ENCODE data around the gene INPP5A.

INPP5A gene

DNA sequence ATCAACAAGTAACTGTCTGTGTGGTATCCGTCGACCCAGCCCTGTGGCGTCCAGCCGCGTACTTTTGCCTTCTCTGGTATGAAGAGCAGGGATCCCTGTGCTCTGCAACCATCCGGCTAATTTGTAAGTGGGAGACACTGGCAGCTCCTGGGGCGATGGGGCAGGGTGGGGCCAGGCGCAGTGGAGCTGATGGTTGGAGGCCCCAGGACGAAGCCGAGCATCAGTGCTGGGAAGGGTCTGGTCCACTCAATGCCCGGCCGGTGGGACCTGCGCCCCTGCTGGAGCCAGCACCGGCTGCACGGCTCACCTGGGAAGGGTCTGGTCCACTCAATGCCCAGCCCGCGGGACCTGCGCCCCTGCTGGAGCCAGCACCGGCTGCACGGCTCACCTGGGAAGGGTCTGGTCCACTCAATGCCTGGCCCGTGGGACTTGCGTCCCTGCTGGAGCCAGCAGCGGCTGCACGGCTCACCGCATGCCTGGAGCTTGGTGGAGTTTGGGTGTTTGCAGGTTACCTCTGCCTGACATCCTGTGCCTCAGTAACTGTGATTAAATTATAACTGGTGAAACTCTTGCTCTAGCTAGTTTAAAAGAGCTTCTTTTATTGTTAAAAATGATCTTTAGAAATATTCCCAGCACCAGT lies 152.3 kb downstream of the INPP5A start:
- no peak for DNase-seq (ENCODE audit: low read depth, low spot score)

- no peak for DNase-seq (ENCODE audit: low read depth, low spot score)
Measured at GRCh38 chr10:132690401-132690800, 152.8 kb downstream of the INPP5A start.

- no peak for DNase-seq (ENCODE audit: low read depth, low spot score)
Measured at GRCh38 chr10:132690821-132691610, 153.4 kb downstream of the INPP5A start.

GRCh38 chr10:132691711-132692153 lies 154.1 kb downstream of the INPP5A start:
- no peak for DNase-seq (ENCODE audit: low read depth, low spot score)

GRCh38 chr10:132692311-132692710 lies 154.7 kb downstream of the INPP5A start:
- DNase-seq (ENCODE audit: low read depth, low spot score), result no peak

DNA sequence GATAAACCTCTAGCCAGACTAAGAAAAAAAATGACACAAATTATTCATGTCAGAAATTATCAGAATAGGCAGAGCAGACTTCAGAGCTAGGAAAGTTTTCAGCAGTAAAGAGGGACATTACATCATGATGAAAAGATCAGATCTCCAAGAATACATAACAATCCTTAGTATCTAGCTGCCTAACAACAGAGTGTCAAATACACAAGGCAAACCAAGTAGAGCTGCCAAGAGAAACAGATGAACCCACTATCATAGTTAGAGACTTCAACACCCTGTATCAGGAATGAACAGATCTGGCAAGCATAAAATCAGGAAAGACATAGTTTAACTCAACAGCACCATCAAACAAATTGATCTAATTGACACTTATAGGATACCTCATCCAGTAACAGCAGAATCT lies 156.1 kb downstream of the INPP5A start:
- DNase-seq (ENCODE audit: low read depth, low spot score), result no peak

DNA sequence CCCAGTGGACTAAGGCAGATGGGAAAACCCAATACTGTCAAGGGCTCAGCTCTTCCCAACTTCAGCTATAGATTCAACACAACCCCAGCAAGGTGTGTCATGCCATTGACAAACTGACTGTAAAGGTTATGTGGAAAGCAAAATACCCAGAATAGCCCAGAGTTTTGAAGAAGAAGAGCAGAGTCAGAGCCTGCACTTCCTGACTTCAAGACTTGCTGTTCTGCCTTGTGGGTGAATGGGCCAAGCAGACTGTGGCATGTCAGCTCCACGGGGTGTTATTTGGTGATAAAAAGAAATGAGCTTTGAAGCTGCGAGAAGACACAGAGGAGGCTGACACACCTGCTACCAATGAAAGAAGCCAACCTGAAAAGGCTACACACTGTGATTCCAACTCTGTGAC lies 158.6 kb downstream of the INPP5A start:
- DNase-seq (ENCODE audit: low read depth, low spot score), result no peak

GRCh38 chr10:132696728-132697577 lies 159.4 kb downstream of the INPP5A start:
- no peak for DNase-seq (ENCODE audit: low read depth, low spot score)

DNA sequence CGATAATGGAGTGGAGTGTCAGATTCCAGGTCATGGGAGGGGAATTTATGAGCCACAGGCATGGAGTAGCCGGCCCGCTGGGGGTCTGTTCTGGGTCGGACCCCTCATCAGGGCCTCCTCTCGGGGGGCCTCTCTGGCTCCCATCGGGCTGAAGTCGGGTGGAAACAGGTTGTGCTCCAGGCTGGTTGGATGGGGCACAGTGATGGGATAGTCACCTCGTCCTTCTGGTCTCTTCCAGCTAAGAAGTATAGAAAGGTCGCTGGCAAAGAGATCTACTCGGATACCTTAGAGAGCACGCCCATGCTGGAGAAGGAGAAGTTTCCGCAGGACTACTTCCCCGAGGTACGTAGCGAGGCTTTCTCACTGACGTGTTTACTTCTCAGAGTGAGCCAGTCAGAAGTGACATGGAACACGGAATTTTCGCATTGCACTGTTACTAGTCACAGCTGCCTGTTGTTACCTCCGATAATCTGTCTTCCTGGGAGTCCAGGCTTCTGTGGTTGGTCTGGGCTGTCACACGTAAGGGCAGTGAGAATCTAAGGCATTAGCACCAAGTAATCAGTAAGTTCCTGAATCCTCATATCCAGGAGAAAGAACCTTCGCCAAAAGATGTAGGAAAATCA lies 160.1 kb downstream of the INPP5A start:
- DNase-seq (ENCODE audit: low read depth, low spot score), result peak; percentile 57

DNA sequence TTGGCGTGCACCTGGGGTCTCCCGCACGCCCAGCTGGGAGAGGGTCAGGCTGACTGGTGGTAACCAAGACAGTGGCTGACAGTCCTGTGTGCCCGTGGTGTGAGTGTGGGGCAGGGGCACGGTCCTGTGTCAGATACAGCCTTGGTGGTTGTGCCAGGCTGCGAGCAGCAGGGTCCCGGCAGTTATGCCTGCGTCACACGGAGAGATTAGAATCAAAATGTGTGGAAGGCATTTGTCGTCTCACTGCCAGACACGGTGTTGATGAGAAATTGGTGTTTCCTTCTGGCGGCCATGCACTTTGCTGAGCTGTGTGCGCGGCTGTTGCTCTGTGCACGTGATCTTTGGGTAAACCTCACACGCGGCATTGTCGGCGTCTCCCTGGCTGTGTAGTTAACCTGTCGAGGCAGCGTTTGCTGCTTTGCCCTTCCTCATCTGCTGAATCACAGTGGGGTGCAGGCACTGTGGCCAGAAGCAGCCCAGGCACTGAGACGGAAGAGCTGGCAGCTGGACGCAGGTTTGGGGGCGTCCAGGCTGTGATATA lies 160.7 kb downstream of the INPP5A start:
- DNase-seq (ENCODE audit: low read depth, low spot score), result no peak

GRCh38 chr10:132698761-132699391 lies 161.3 kb downstream of the INPP5A start:
- no peak for DNase-seq (ENCODE audit: low read depth, low spot score)

- no peak for DNase-seq (ENCODE audit: low read depth, low spot score)
Measured at GRCh38 chr10:132699411-132700155, 162.0 kb downstream of the INPP5A start.

DNA sequence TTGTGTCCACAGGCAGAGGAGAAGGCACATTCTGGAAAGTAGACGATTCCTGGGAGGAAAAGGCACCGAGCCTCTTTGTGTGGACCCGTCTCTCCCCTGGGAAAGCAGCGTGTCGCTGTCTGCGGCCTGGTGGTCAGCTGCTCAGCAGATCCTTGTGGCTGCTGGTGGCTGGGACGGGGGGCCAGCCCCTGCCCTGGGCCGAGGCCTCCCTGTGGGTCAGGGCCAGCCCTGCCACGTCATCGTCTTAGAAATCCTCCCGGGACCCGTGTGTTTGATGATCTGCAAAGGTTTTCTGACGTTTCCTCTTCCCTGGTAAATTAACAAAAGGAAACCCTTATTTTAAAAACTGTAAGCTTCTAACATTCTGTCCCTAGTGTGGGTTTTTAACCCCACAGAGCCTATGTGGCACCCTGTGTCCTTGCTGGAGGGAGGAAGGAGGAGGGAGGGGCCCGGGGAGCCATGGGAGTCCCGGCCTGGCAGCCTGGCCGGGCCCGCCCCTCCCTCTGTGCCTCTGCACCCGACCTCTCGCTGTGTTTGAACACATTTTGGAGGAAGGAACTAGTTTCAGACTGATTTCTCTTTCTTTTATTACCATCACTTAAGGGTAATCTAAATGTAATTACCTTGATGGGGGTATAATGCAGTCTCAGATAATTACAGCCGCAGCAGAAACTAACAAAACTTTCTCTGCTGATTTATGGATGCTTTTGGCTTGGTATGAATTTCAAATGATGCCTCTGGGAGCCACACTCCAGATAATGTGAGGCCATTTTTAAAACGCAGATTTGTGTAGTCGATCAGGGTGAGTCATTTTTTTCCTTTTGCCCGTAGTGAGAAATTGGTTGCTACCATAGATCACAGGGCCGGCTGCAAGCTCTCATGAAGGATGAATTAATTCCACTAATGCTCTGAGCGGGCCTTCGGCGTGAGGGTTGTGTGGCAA lies 162.8 kb downstream of the INPP5A start:
- peak; percentile 67 for DNase-seq (ENCODE audit: low read depth, low spot score)

DNA sequence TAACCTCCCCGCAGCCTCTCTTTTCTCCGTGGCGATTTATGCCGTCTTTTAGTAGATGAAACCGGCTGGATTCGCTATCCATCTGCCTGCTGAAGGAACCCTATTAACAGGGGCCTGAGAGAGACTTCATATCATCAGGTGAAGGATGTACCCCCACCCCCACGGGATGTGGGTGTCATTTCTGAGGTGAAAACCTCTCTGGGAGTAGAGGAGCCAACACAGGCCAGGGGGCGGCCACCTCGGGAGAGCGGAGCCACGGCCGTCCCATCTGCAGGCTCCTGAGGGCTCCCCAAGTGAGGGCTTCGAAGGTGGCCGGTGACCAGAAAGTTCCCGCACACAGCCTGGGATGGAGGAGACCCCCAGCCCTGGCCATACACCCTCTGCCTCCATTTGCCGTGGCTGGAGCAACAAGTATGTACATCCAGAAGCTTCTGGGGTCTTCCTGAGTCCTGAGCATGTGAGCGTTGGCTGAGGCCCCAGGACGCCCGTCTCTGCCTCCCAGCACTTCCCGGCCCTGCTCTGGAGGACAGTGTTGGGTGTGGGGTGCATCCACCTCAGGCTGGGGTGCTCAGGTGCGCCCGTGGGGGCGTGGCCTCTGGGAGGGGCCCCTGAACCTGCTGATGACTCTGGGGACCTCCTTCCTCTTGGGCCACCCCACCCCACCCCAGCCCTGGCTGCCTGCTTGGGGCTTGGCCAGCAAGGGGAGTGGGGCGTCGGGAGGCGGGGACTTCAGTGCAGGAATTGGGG lies 163.7 kb downstream of the INPP5A start:
- no peak for DNase-seq (ENCODE audit: low read depth, low spot score)

- DNase-seq (ENCODE audit: low read depth, low spot score), result no peak
Measured at GRCh38 chr10:132701846-132702190, 164.2 kb downstream of the INPP5A start.

DNA sequence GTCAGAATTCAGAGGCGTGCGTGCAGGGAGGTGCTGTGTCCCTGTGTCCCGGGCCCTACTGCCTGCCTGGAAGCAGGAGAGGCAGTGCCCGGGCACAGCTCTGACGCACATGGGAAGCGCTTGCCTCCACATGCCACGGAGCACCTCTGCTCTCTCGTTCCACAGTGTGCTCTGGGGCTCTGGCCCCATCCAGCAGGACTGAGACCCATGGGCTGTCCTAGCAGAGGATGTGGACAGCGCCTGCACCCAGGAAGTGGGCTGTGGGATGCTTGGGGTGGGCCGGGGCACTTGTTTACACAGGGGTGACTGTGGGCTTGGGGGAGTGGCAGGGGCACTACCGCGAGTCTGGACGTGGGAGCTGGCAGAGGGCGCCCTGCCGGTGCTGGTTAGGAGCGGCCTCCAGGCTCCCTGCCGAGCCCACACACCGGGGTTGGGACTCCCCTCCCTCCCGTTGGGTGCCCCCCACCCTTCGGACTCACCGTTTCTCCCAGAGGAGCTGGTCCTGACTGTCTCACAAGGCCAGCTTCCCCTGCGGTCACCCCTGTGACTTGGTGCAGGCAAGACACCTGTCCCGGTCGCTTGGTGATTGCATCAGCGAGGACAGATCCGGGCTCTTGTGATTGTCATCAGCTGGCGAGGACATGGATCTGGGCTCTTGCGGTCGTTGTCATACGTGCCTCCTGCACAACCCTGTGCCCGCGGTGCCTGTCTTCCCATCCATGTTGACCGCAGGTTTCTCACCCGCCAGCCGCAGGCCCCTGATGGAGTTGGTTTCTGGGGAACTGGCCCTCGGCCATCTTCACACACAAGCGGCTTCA lies 165.2 kb downstream of the INPP5A start:
- no peak for DNase-seq (ENCODE audit: low read depth, low spot score)

DNA sequence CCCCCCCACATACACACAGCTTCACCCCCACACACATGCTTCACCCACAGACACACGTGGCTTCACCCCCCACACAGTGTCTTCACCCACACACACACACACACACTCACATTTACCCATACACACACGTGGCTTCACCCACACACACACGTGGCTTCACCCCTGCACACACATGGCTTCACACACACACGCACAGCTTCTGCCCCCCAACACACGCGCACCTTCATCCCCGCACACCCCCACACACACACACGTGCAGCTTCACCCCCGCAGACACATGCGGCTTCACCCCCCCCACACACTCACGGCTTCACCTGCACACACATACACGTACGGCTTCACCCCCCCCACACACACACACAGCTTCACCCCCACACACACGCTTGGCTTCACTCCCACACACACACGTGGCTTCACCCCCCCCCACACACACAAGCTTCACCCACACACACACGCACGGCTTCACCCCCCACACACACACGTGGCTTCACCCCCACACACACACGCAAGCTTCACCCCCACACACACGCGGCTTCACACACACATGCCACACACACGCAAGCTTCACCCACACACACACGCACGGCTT lies 165.9 kb downstream of the INPP5A start:
- DNase-seq (ENCODE audit: low read depth, low spot score), result no peak
